Stimulated activated CD8-positive, alpha-beta memory T cell treated with anti-CD3 and anti-CD28 coated beads, Interleukin-7, amount 100 ng/mL, for 1 hour (primary cell): ENCODE measurements around the gene EIF2B5.

Experiments
- DNase-seq, 2 donors: peaks; one replicate each; pipeline ENCODE4 v3.0.0-alpha.2; 2020; ENCODE audit warnings: low read depth in 2 of 2

The EIF2B5 gene

DNA sequence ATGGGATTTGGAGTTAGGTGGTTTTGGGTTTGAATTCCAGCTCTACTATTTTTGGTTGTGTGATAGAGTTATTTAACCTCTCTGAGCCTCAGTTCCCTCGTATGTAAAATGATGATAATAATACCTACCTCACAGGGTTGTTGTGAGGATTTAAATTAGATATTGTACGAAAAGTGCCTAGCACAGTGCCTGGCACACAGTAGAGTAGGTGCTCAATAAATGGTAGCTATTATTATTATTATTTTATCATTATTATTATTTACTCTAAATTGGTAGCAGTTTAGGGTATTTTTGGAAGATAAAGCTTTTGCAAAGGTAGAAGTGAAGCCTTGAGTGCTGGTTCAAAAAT is 38.2 kb downstream of the EIF2B5 start:
- DNase-seq: no peak

DNA sequence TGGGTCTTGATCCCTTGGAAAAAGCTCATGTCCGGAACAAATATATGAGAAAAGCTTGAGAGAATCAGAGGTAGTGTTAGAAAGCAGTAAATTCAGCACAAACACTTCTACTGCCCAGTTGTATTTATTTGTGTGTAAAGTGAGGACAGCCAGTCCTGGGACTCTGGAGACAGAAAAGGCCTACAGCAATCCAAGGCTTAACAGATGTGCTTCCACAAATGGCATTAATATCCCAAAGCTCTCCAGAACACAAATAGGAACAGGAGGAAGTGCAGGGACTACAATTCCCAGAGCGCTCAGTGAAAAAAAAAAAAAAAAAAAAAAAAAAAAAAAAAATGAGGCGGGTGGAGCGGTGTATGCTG is 39.1 kb downstream of the EIF2B5 start:
- no peak for DNase-seq

DNA sequence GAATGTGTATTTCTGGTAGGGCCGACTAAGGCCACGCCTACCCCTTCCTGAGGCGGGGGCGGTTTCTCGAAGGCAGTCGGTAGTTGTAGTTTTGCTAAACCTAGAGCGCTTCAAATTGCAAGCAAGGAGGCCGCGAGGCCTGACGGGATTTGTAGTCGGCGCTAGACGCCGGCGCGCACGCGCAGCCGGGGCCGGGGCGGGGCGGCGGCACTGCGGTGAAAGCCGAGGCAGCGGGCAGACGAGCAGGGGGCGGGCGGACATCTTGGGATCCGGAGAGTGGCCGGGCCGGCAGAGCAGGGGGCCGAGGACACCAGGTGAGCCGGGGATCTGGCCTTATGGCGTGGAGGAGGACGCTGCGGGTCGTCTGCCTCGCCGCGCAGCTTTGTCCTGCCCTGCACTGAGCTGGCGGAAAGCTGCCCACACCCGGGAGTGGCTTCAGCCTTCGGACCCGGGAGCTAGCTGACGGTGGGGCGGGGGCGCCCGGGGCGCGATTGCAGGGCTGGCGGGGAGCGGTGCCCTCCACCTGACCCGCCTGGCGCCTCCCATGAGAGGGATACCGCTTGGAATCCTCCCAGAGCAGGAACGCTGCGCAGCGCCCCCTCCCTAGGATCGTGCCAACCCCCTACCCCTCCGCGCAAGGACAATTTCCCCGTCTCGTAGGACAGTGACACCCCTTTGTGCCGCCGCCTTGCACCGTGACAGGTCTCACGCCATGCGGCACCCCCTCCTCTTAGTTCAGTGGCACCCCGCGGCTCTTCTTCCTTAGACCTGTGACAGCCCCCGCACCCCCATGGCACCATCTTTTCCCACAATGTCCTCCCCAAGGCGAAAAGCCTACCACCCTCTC is 39.7 kb downstream of the EIF2B5 start, which contains the start of gene AP2M1:
Gene AP2M1 (plus strand): TSS at position 210 of the 847 bp plus-strand sequence. CDS start 2,139 bp downstream, outside the sequence.
- peak; percentile 92 to 97 for DNase-seq

DNA sequence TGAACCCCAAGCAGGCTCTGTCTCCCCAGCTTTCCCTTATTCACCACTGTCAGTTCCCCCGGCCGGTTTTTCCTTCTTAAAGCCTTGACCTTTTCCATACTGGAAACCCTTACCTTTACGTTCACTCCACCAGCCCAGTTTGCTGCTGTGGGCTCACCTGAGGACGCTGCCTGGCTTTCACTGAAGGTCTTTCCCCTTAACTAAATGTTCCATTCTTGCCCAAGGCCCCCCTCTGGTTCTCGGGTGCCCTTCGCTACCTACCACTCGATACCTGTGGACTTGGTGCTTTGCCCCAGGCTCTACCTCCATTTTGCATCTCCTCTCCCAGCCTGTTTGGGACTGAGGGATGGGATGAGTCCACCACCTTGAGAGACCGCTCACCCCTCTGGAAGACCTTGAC is 40.3 kb downstream of the EIF2B5 start:
- no peak for DNase-seq

DNA sequence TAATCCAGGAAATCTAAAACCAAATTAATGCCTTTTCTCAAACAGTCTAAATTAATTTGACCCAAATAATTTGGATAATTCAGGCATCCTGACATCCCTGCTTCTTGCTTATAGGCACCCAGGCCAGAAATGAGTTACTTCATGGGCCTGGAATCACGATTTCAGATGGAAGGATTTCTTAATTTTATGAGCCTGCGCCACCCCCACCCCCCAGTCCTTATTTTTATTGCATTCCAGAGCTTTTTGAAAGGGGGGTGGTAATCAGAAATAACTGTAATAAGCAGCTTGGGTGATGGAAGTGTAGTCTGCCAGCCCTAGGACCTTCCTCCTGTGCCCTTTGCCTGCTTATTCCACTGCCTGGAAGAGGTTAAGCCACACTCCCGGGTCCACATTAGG is 40.8 kb downstream of the EIF2B5 start:
- no peak for DNase-seq

DNA sequence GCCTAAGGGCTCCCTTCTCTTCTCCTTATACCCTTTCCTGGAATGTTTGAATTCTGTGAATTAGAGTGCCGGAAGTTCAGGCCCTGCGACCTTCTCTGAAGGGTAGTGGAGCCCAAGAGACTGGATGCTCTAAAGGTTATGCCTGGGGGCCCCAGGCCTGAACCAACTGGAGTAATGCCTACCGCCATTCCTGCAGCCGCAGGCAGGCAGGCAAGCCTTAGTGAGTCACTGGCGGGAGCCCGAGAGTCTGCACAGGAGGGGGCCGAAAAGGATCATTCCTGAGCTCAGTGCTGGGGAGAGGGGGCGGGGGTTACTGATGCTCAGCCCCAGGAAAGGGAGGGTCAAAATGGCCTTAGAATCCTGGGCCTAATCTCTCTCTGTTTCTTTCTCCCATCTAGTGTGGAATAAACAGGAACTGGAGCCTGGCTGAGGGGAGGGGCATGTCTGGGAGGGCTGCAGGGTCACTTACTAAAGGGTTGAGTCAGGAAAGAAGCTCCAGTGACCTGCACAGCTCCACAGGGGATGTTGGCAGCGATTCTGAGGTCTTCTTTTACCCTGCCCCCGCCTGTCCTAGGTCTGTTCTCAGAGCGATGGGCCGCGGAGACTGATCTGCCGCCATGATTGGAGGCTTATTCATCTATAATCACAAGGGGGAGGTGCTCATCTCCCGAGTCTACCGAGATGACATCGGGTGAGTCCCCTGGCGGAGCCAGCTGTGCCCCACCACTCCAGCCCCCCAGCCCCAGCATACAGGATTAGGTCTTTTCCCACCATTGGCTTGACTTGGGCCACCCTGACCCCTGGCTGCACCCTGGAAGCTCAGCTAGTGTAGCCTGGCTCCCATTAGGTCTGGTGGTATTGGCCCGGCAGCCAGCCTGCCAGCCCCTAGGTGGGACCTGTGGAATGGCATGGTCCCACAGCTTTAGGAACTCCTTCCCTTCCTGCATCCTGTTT is 41.5 kb downstream of the EIF2B5 start:
- DNase-seq: no peak

DNA sequence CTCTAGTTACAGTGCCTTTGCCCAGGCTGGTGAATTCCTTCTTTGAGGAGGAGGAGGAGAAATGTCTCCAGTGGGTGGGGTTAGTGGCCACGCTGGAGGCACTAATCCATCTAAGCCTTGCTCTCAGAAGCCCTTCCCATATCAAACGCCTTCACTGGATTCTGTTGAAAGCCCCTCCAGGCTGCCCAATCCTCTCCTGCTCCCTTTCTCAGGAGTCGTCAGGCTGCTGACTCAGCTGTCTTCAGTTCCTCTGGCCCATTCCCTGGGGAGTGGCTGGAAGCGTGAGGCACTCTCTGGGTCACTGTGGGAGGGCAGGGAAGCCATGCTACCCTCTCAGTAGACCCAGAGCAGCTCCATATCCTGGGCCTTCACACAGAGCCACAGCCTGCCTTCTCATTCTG is 42.2 kb downstream of the EIF2B5 start:
- DNase-seq: no peak

DNA sequence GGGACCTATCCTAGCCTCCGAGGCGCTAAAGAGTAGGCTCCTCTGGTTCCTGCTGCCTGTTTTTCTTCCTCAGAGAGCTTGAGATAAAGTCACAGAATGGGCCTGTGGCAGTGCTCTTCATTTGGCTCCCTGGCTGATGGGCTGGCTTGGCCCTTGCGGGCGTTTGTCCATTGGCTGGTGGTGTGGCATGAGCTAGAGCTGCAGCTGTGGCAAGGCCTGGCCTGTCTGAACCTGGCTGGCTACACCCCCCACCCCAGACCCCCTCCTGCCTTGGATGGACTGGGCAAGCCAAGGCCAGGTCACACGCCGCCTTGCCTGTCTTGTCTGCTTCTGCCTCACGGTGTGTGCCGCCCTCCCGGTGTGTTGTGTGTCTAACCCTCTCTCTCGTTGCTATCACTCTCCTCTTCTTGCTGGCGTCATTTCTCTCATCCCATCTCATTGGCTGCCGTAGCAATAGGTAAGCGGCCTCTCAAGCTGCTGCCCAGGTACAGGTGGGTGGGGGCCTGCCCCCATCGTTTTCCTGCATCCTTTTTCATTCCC is 42.7 kb downstream of the EIF2B5 start:
- no peak for DNase-seq

DNA sequence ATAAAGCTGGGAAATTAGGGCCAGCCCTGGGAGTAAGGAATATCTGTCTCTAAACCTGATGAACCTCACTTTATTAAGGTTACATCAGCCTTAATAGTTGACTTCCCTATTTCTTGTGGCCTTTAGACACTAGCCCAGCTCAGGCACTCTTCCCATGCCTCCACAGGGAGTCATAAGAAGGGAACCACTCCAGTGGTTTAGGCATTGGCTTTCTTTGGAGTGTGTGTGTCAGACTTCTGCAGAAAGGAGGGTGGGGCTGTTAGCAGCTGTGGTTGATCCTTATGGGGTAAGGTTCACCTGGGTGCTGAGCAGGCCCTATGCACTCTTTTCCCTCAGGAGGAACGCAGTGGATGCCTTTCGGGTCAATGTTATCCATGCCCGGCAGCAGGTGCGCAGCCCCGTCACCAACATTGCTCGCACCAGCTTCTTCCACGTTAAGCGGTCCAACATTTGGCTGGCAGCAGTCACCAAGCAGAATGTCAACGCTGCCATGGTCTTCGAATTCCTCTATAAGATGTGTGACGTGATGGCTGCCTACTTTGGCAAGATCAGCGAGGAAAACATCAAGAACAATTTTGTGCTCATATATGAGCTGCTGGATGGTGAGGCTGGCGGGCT is 43.5 kb downstream of the EIF2B5 start:
- no peak for DNase-seq

DNA sequence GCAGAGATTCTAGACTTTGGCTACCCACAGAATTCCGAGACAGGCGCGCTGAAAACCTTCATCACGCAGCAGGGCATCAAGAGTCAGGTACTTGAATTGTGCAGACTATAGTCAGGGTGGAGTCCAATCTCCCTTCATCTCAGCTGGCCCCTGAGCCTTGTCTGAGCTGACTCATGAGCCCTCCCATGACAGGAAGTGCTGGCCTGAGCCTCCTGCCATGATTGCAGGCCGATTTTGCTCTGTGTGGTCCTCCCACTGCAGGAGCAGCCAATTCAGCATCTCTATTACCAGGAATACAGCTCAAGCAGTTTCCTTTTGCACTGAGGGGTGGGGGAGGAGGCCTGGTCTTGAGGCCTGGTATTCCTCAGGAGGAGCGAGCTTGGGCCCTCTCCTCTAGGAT is 45.0 kb downstream of the EIF2B5 start:
- no peak for DNase-seq

DNA sequence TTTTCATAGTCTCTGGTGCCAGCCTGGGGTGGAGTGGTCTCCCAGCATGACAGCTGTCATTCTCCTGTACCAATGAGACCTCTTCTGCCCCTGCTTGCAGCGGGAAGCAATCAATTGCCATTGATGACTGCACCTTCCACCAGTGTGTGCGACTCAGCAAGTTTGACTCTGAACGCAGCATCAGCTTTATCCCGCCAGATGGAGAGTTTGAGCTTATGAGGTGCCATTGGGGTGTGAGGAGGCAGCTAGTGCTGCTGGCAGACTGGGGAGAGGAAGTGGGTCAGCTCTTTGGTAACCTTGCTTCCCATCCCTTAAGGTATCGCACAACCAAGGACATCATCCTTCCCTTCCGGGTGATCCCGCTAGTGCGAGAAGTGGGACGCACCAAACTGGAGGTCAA is 46.4 kb downstream of the EIF2B5 start:
- no peak for DNase-seq

DNA sequence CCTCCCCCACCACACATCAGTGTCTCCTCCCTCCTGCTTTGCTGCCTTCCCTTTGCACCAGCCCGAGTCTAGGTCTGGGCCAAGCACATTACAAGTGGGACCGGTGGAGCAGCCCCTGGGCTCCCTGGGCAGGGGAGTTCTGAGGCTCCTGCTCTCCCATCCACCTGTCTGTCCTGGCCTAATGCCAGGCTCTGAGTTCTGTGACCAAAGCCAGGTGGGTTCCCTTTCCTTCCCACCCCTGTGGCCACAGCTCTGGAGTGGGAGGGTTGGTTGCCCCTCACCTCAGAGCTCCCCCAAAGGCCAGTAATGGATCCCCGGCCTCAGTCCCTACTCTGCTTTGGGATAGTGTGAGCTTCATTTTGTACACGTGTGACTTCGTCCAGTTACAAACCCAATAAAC is 48.5 kb downstream of the EIF2B5 start:
- no peak for DNase-seq

DNA sequence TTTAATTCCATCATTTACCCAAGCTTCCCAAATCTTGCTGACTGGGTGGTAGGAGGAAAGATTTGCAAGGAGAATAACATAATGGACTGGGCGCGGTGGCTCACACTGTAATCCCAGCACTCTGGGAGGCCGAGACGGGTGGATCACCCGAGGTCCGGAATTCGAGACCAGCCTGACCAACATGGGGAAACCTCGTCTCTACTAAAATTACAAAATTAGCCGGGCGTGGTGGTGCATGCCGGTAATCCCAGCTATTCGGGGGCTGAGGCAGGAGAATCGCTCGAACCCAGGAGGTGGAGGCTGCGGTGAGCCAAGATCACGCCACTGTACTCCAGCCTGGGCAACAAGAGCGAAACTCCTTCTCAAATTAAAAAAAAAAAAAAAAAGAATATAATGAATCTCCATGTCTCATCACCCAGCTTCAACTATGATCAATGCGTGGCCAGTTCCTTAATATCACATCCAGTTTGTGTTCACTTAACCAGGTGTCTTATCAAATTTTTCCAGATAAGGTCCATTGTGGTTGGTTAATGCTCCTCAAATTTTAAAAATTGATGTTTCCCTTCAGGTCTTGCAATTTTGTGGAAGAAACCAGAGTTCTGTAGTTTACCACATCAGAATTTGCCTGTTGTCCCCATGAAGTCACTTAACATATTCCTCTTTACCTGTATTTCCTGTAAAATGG is 49.5 kb downstream of the EIF2B5 start:
- no peak for DNase-seq

DNA sequence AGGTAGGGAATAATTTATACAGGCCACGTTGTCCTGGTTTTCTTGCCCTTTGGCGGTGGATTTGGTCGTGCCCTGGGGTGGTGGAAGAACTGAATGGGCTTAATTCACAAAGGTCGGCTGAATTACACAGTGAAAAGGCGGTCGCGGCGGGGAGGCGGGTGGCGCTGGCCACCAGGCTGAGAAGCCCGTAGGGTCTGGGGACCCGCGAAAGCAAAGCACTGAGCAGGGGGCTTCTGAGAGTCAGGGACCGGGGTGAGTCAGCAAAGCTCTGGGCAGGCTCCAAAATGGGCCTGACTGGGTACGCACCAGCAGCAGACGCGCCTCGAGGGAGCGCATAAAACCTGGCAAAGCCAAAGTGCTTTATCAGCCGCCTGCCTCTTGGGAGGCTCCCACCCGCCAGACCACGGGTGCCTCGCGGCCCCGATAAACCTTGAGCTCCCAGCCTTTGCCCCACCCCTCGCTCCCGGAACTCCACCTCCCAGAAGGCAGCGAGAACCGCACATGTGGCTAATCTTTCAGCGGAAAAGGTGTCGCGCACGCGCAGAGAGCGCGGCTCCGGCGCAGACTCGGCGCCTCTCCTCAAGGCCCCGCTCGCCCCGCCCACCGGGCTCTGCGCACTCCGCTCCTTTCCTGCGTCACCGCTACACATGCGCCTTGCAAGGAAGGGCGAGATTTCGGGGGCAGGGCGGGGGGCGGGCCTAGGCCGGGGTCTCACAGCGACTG is 50.5 kb downstream of the EIF2B5 start:
- DNase-seq: peak; percentile 97 to 98

DNA sequence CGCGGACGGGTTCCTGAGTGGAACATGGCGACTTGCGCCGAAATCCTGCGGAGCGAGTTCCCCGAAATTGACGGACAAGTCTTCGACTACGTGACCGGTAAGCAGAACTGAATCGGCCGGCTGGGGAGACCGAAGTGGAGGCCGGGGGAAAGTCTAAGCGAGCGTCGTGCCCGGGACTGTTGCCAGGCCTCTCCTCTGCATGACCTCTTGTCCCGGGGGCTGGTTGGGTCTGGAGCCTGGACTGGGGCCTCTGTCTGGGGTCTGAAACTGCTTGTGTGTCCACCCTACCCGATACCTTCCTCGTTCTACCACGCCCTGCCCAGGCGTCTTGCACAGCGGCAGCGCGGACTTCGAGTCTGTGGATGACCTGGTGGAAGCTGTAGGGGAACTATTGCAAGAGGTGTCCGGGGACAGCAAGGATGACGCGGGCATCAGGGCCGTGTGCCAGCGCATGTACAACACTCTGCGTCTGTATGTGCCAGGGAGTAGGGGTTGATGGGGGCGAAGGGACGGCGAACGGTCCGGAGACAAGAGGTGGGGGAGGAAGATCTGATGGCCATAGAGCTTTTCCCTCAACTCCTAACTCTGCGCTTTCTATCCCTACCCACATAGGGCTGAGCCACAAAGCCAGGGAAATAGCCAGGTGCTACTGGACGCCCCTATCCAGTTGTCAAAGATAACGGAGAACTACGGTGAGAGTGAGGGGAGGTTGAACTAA is 51.2 kb downstream of the EIF2B5 start, which contains the start of gene ABCF3:
Gene ABCF3 (plus strand): TSS at position 16 of the 718 bp plus-strand sequence. CDS start 9 bp downstream, at position 25.
- no peak for DNase-seq

DNA sequence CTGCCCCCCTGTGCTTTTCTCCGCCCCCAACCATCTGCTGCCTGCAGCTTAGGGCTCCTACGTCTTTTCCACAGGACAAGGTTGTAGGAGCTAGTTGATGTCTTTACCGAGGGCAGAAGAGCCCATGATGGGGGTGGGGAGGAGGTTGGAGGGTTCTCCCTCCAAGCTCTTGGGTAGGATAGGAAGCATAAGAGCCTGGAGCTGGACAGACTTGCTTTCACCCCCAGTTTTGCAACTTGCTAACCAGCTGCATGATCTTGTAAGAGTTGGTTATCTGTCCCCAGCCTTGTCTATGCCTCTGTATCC is 51.7 kb downstream of the EIF2B5 start:
- DNase-seq: no peak

DNA sequence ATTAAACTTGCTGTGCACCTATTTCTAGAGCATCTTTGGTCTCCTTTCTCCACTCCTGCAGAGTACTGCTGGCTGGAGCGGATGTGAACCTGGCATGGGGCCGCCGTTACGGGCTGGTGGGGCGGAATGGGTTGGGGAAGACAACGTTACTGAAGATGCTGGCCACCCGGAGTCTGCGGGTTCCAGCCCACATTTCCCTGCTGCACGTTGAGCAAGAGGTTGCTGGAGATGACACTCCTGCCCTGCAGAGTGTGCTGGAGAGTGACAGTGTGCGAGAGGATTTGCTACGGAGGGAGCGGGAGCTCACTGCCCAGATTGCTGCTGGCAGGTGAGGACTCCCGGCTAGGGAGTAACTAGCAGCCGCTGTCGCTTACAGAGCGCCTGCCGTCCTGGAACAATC is 52.9 kb downstream of the EIF2B5 start:
- DNase-seq: no peak

DNA sequence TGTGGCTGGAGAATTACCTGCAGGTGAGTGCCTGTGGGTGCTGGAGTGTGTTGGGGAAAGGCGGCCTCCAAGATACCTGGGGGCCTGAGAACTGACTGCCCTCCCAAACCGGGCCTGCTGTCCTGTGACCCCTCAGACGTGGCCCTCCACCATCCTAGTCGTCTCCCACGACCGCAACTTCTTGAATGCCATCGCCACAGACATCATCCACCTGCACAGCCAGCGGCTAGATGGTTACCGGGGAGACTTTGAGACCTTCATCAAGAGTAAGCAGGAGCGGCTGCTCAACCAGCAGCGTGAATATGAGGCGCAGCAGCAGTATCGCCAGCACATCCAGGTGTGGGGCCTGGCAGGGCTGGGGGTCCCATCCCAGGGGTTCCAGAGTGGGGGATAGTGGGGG is 54.3 kb downstream of the EIF2B5 start:
- no peak for DNase-seq

DNA sequence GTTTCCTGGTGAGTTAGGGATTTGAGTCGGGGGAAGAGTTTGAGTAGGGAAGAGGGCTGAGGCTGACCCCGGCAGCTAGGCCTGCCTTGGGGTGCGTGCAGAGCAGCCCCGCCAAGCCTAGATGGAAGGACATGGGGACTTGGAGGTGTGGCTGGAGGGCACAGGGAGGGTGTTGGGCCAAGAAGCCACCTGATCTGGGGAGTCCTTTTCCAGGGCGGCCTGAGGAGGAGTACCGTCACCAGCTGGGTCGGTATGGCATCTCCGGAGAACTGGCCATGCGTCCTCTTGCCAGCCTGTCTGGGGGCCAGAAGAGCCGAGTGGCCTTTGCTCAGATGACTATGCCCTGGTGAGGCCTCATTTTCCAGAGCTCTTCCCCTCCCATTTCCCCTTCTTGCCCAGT is 57.7 kb downstream of the EIF2B5 start:
- no peak for DNase-seq

DNA sequence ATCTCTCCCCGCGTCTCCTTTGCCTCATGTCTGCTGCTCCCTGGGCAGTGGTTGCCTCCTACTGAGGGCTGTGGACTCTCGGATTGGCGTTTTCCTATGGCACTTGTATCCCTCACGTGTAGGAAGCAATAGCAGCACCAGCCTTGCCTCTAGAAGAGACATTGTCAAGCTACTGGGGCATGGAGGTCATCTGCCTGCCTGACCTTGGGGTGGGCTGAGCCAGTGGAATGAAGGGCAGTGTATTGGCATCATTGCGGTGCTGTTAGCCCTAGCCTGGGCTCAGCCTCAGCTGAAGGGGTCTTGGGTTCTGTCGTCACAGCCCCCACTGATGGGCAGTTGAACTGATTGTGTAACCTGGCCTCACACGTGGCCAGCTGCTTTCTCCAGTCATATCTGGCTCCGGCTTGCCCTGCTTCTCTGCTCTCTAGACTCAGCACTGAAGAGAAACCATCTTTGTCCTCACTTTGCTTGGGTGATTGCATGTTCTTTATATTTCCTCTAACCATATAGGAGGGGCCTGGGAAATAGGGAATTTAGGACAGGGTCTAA is 58.9 kb downstream of the EIF2B5 start:
- DNase-seq: no peak
